Endothelial cell of umbilical vein (primary cell): ENCODE measurements around the gene PALB2.

ENCODE experiments used
- EZH2 ChIP-seq: IDR thresholded peaks from 2 replicates; pipeline ENCODE4 v1.6.1; 2012; ENCODE audit warnings: borderline replicate concordance, low read depth, mild to moderate bottlenecking, moderate library complexity, low read length, inconsistent platforms; ENCODE audit not compliant: severe bottlenecking
- GATA2 ChIP-seq: IDR thresholded peaks from 2 replicates; pipeline ENCODE4 v1.7.0; 2011; ENCODE audit warnings: low read depth, mild to moderate bottlenecking, moderate library complexity, mixed read lengths, low read length; ENCODE audit not compliant: insufficient read length, insufficient read depth
- POLR2A ChIP-seq: IDR thresholded peaks from 2 replicates; pipeline ENCODE4 v1.6.1; 2012; ENCODE audit warnings: low read depth, mild to moderate bottlenecking, control low read depth, low read length
- POLR2AphosphoS5 ChIP-seq: IDR thresholded peaks from 2 replicates; pipeline ENCODE4 v1.6.1; 2012; ENCODE audit warnings: low read depth, mild to moderate bottlenecking, control low read depth, low read length, moderate library complexity; ENCODE audit not compliant: insufficient read depth
- TF ChIP-seq, protein P1 (sequence below), 2 donors: IDR thresholded peaks; 1 replicate in 1 of 2; 2 replicates in 1 of 2; pipeline ENCODE4 v1.5.1; 2011; ENCODE audit warnings: low read length in 2 of 2, mild to moderate bottlenecking in 2 of 2, moderate library complexity in 2 of 2, control low read depth in 1 of 2, inconsistent platforms in 1 of 2, low read depth in 1 of 2; ENCODE audit not compliant: insufficient read depth in 1 of 2; ENCODE audit errors: extremely low read depth in 1 of 2

DNA sequence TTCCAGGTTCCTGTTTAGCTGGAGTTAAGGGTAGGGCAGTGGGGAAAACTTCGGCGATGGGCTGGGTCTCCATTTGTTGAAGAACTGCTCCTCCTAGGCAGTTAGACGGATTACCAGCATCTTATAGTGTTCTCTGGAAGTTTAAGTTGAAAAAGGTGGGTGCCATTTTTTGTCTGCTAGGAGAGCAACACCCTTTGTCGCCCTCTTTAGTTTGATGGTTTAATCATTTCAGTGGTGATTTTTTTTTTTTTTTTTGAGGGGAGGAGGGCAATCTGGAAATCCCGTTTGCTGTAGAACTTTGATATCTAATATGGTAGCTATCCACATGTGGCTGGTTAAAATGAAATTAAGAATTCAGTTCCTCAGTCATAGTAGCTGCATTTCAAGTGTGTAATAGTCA is 79.5 kb downstream of the PALB2 start:
- TF ChIP-seq POLR2A = no peak
- TF ChIP-seq, protein P1, sequence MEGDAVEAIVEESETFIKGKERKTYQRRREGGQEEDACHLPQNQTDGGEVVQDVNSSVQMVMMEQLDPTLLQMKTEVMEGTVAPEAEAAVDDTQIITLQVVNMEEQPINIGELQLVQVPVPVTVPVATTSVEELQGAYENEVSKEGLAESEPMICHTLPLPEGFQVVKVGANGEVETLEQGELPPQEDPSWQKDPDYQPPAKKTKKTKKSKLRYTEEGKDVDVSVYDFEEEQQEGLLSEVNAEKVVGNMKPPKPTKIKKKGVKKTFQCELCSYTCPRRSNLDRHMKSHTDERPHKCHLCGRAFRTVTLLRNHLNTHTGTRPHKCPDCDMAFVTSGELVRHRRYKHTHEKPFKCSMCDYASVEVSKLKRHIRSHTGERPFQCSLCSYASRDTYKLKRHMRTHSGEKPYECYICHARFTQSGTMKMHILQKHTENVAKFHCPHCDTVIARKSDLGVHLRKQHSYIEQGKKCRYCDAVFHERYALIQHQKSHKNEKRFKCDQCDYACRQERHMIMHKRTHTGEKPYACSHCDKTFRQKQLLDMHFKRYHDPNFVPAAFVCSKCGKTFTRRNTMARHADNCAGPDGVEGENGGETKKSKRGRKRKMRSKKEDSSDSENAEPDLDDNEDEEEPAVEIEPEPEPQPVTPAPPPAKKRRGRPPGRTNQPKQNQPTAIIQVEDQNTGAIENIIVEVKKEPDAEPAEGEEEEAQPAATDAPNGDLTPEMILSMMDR (IDR thresholded peaks at IDR 0.05; ENCODE audit: extremely low read depth in 1 of 2, insufficient read depth in 1 of 2, low read depth in 1 of 2, low read length in 2 of 2) = no peak
- TF ChIP-seq EZH2 = no peak
- TF ChIP-seq POLR2AphosphoS5 = no peak
- no peak for TF ChIP-seq GATA2
